ENCODE results near the gene PLEK. TPM values are rescaled to one million over a fixed set of nuclear protein-coding genes. Genes with fewer than 3 reads are reported as not detected.
"Not testable (repeated sequence)": the region's sequence is repeated elsewhere in the genome, so short reads cannot be mapped to it uniquely, and the experiment has no call there.

PLEK gene
- total RNA-seq, 1 donor from 2014 or later, result 4.4 TPM

- TF ChIP-seq POLR2A (IDR thresholded peaks at IDR 0.05), result no peak
- H3K27me3 ChIP-seq, result no peaks in the 10 kb centered on the region
- no peak overlapping the region for H3K27ac ChIP-seq
- no peak overlapping the region for H3K4me3 ChIP-seq
- no peaks in the 10 kb centered on the region for H3K36me3 ChIP-seq
- DNase-seq (ENCODE audit: extremely low spot score in 2 of 2), result no peak
- intact Hi-C loops (cut with DNase I), result no loop called here
- H3K4me1 ChIP-seq, result peaks cover 9% of the 10 kb centered on the region
- no peaks in the 10 kb centered on the region for H3K9me3 ChIP-seq
Measured at GRCh38 chr2:68390586-68390985, 25.5 kb downstream of the PLEK start.

- H3K27me3 ChIP-seq, result no peaks in the 10 kb centered on the region
- TF ChIP-seq POLR2AphosphoS5 (IDR thresholded peaks at IDR 0.05; ENCODE audit: insufficient read depth in 1 of 2, low read depth in 1 of 2) (no peak), CTCF (IDR thresholded peaks at IDR 0.05) (no peak), POLR2A (IDR thresholded peaks at IDR 0.05) (no peak)
- no peaks in the 10 kb centered on the region for H3K9me3 ChIP-seq
- H3K4me1 ChIP-seq, result peaks cover 9% of the 10 kb centered on the region
- H3K4me3 ChIP-seq, result no peak overlapping the region
- H3K36me3 ChIP-seq, result no peaks in the 10 kb centered on the region
- no peak for DNase-seq (ENCODE audit: extremely low spot score in 2 of 2)
- intact Hi-C loops (cut with DNase I), result no loop called here
- H3K27ac ChIP-seq, result no peak overlapping the region
Measured at GRCh38 chr2:68391099-68391498, 26.0 kb downstream of the PLEK start.

- H3K27ac ChIP-seq, result no peak overlapping the region
- H3K9me3 ChIP-seq, result no peaks in the 10 kb centered on the region
- DNase-seq (ENCODE audit: extremely low spot score in 2 of 2), result no peak
- H3K36me3 ChIP-seq, result no peaks in the 10 kb centered on the region
- no peaks in the 10 kb centered on the region for H3K27me3 ChIP-seq
- intact Hi-C loops (cut with DNase I), result no loop called here
- TF ChIP-seq CTCF (IDR thresholded peaks at IDR 0.05) (no peak), POLR2AphosphoS5 (IDR thresholded peaks at IDR 0.05; ENCODE audit: insufficient read depth in 1 of 2, low read depth in 1 of 2) (no peak), POLR2A (IDR thresholded peaks at IDR 0.05) (no peak)
- peaks cover 9% of the 10 kb centered on the region for H3K4me1 ChIP-seq
- no peak overlapping the region for H3K4me3 ChIP-seq
Measured at GRCh38 chr2:68391869-68392268, 26.8 kb downstream of the PLEK start.

- no peak overlapping the region for H3K4me3 ChIP-seq
- no peak overlapping the region for H3K27ac ChIP-seq
- no peak for DNase-seq (ENCODE audit: extremely low spot score in 2 of 2)
- TF ChIP-seq POLR2A (IDR thresholded peaks at IDR 0.05), result no peak
- no peak for TF ChIP-seq POLR2AphosphoS5 (IDR thresholded peaks at IDR 0.05; ENCODE audit: insufficient read depth in 1 of 2, low read depth in 1 of 2)
- no peak for TF ChIP-seq CTCF (IDR thresholded peaks at IDR 0.05)
- peaks cover 8% of the 10 kb centered on the region for H3K4me1 ChIP-seq
- H3K9me3 ChIP-seq, result no peaks in the 10 kb centered on the region
- intact Hi-C loops (cut with DNase I), result no loop called here
- H3K27me3 ChIP-seq, result no peaks in the 10 kb centered on the region
- H3K36me3 ChIP-seq, result no peaks in the 10 kb centered on the region
Measured at GRCh38 chr2:68396093-68396492, 31.0 kb downstream of the PLEK start.

- DNase-seq (ENCODE audit: extremely low spot score in 2 of 2); H3K36me3 ChIP-seq; H3K27ac ChIP-seq; H3K27me3 ChIP-seq; H3K9me3 ChIP-seq; intact Hi-C loops (cut with DNase I); H3K4me1 ChIP-seq; H3K4me3 ChIP-seq: not testable (repeated sequence)
Measured at GRCh38 chr2:68397704-68398263, 32.7 kb downstream of the PLEK start.

GRCh38 chr2:68403199-68403644 is 38.1 kb downstream of the PLEK start:
- no peak overlapping the region for H3K4me3 ChIP-seq
- H3K4me1 ChIP-seq, result no peaks in the 10 kb centered on the region
- no peak overlapping the region for H3K27ac ChIP-seq
- no peaks in the 10 kb centered on the region for H3K27me3 ChIP-seq
- no peaks in the 10 kb centered on the region for H3K9me3 ChIP-seq
- H3K36me3 ChIP-seq, result no peaks in the 10 kb centered on the region
- no peak for TF ChIP-seq POLR2A (IDR thresholded peaks at IDR 0.05)
- no peak for TF ChIP-seq CTCF (IDR thresholded peaks at IDR 0.05)
- no peak for TF ChIP-seq POLR2AphosphoS5 (IDR thresholded peaks at IDR 0.05; ENCODE audit: insufficient read depth in 1 of 2, low read depth in 1 of 2)
- intact Hi-C loops (cut with DNase I), result no loop called here
- no peak for DNase-seq (ENCODE audit: extremely low spot score in 2 of 2)

Data from vagina (tissue), 2 donors.